Memory B cell (primary cell): ENCODE results near the gene KIAA0513.

ENCODE experiments used
- ATAC-seq: fragments of 150-1000 bp; cut with Tn5 transposase; 2 replicates; pipeline ENCODE4 v1.10.0; 2021; ENCODE audit warnings: low read depth, mild to moderate bottlenecking, moderate library complexity
- DNase-seq, 2 donors: peaks; one replicate each; pipeline ENCODE4 v3.0.0; 2022; ENCODE audit warnings: low spot score in 2 of 2
- H3K27ac Mint-ChIP-seq: one replicate; pipeline ENCODE4 v1.8.0; 2022; ENCODE audit warnings: mild to moderate bottlenecking, moderate library complexity, mixed read lengths
- H3K27me3 Mint-ChIP-seq: one replicate; pipeline ENCODE4 v1.8.0; 2022; ENCODE audit warnings: mixed read lengths
- H3K36me3 Mint-ChIP-seq: one replicate; pipeline ENCODE4 v1.8.0; 2022; ENCODE audit warnings: mild to moderate bottlenecking, mixed read lengths
- H3K4me1 Mint-ChIP-seq: one replicate; pipeline ENCODE4 v1.8.0; 2022; ENCODE audit warnings: mixed read lengths
- H3K4me3 Mint-ChIP-seq: one replicate; pipeline ENCODE4 v1.8.0; 2022; ENCODE audit warnings: mild to moderate bottlenecking, moderate library complexity, mixed read lengths
- H3K9me3 Mint-ChIP-seq: one replicate; pipeline ENCODE4 v1.8.0; 2022; ENCODE audit warnings: mixed read lengths

KIAA0513 gene

DNA sequence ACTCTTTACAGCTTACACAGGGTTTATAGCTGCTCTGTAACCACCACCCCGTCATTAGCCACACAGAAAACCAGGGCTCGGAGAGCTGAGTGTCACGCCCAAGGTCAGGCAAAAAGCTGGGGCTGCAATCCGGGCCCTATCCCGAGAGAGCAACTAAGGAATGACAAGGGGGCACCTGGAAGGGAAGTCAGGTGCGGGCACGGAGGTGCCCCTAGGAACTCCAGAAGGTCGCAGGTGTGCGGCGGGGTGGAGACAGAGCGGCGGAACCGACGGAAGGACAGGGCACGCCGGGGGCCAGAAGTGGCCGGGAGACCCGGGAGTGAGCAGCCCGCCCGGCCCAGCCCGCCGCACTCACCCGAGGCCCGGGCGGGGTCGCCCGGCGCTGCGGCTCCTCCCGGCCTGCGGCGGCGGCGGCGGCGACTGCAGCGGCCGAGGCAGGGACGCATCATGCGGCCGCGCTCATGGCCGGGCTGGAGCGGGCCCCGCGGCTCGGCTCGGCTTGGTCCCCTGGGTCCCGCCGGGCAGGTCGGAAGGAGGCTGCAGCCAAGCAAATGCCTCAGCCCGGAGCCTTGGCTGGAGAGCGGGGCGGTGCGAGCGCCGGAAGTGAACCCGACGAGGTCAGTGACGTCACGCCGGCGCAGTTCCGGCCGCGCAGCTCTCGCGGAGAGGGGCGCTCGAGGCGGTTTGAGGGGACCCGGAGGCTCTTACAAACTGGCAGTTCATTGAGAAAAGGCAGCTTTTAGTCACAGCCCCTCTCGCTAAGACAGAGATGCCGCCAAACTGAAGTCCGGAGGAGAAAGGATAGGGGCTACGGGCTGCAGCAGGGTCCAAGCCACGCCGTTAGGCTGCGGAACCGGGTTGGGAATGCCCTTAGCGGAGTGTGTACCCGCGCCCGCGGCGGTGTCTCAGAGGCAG is 16.4 kb upstream of the KIAA0513 start, which contains the start of gene ZDHHC7:
Gene ZDHHC7, minus strand, starts transcription at position 605 of the 915 bp plus-strand sequence. CDS start 20,917 bp downstream, outside the sequence.
- peak within 1 kb of the TSS; percentile 100 for H3K4me3 Mint-ChIP-seq
- H3K4me1 Mint-ChIP-seq: peaks cover 30% of the 10 kb centered on the region
- peaks cover 9% of the 10 kb centered on the region for H3K27me3 Mint-ChIP-seq
- ATAC-seq (peak; percentile 95), DNase-seq (peak; percentile 84 to 88)
- no peaks in the 10 kb centered on the region for H3K9me3 Mint-ChIP-seq
- peaks cover 5% of the 10 kb centered on the region for H3K36me3 Mint-ChIP-seq
- peak within 1 kb of the TSS; percentile 99 for H3K27ac Mint-ChIP-seq

DNA sequence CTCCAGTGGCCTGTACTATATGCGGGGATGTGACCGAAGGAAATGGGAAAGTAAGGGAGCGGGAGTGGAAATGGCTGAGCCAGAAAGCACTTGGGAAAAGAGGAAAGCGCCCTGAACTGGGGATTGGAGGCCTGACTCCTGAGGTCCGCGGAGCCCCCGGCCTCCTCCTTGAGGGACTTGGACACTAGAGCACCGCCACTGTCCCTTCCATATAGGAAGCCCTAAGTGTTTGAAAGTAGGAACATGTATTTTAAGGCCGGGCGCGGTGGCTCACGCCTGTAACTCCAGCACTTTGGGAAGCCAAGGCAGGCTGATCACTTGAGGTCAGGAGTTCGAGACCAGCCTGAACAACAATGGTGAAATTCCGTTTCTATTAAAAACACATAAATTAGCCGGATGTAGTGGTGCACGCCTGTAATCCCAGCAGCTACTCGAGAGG is 15.7 kb upstream of the KIAA0513 start:
- ATAC-seq (no peak), DNase-seq (no peak)
- peaks cover 9% of the 10 kb centered on the region for H3K27me3 Mint-ChIP-seq
- peaks cover 2% of the 10 kb centered on the region for H3K36me3 Mint-ChIP-seq
- peaks cover 27% of the 10 kb centered on the region for H3K4me1 Mint-ChIP-seq
- H3K27ac Mint-ChIP-seq: peak overlapping the region; percentile 99
- peak overlapping the region; percentile 99 for H3K4me3 Mint-ChIP-seq
- no peaks in the 10 kb centered on the region for H3K9me3 Mint-ChIP-seq

GRCh38 chr16:85014311-85014710 is 13.3 kb upstream of the KIAA0513 start:
- Mint-ChIP-seq H3K4me1 (peaks cover 16% of the 10 kb centered on the region), H3K9me3 (no peaks in the 10 kb centered on the region), H3K4me3 (no peak overlapping the region), H3K36me3 (no peaks in the 10 kb centered on the region), H3K27me3 (peaks cover 15% of the 10 kb centered on the region), H3K27ac (no peak overlapping the region)
- DNase-seq (no peak), ATAC-seq (no peak)

- H3K4me1 Mint-ChIP-seq: peaks cover 11% of the 10 kb centered on the region
- ATAC-seq (no peak), DNase-seq (no peak)
- H3K4me3 Mint-ChIP-seq: no peak overlapping the region
- H3K27ac Mint-ChIP-seq: no peak overlapping the region
- no peaks in the 10 kb centered on the region for H3K9me3 Mint-ChIP-seq
- H3K27me3 Mint-ChIP-seq: peaks cover 15% of the 10 kb centered on the region
- H3K36me3 Mint-ChIP-seq: no peaks in the 10 kb centered on the region
Observed at GRCh38 chr16:85015481-85016187, 12.0 kb upstream of the KIAA0513 start.

GRCh38 chr16:85017151-85017550 is 10.4 kb upstream of the KIAA0513 start:
- Mint-ChIP-seq H3K27ac (no peak overlapping the region), H3K9me3 (peaks cover 2% of the 10 kb centered on the region), H3K4me1 (peaks cover 3% of the 10 kb centered on the region), H3K36me3 (no peaks in the 10 kb centered on the region), H3K27me3 (peaks cover 15% of the 10 kb centered on the region), H3K4me3 (no peak overlapping the region)
- ATAC-seq (no peak), DNase-seq (no peak)

DNA sequence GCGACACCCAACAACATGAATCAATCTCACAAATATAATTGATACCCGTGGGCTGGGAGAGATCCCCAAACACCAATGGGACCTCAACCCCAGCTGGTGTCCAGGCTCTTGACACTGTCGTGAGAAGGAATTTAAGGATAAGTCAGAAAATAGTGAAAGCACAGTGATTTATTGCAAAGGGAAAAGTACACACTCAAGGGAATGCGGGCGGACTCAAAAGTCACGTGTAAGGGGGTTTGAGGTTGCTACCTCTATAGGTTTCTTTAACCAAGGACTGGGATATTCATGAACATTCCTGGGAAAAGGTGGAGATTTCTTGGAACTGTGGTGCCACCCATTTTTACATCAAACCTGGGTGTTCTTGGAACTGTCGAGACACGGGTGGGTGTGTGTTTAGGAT is 10.0 kb upstream of the KIAA0513 start:
- peaks cover 3% of the 10 kb centered on the region for H3K4me1 Mint-ChIP-seq
- H3K27ac Mint-ChIP-seq: peak overlapping the region; percentile 58
- peaks cover 15% of the 10 kb centered on the region for H3K27me3 Mint-ChIP-seq
- ATAC-seq (no peak), DNase-seq (no peak)
- no peaks in the 10 kb centered on the region for H3K36me3 Mint-ChIP-seq
- no peak overlapping the region for H3K4me3 Mint-ChIP-seq
- peaks cover 2% of the 10 kb centered on the region for H3K9me3 Mint-ChIP-seq

- no peaks in the 10 kb centered on the region for H3K36me3 Mint-ChIP-seq
- peaks cover 15% of the 10 kb centered on the region for H3K27me3 Mint-ChIP-seq
- peaks cover 2% of the 10 kb centered on the region for H3K9me3 Mint-ChIP-seq
- H3K4me1 Mint-ChIP-seq: peaks cover 3% of the 10 kb centered on the region
- H3K27ac Mint-ChIP-seq: no peak overlapping the region
- DNase-seq (no peak), ATAC-seq (no peak)
- no peak overlapping the region for H3K4me3 Mint-ChIP-seq
Observed at GRCh38 chr16:85018529-85019236, 8.9 kb upstream of the KIAA0513 start.

GRCh38 chr16:85019659-85020245 is 7.8 kb upstream of the KIAA0513 start:
- no peaks in the 10 kb centered on the region for H3K36me3 Mint-ChIP-seq
- ATAC-seq (no peak), DNase-seq (no peak)
- peaks cover 3% of the 10 kb centered on the region for H3K4me1 Mint-ChIP-seq
- H3K27me3 Mint-ChIP-seq: peaks cover 10% of the 10 kb centered on the region
- no peak overlapping the region for H3K27ac Mint-ChIP-seq
- no peak overlapping the region for H3K4me3 Mint-ChIP-seq
- peaks cover 2% of the 10 kb centered on the region for H3K9me3 Mint-ChIP-seq

DNA sequence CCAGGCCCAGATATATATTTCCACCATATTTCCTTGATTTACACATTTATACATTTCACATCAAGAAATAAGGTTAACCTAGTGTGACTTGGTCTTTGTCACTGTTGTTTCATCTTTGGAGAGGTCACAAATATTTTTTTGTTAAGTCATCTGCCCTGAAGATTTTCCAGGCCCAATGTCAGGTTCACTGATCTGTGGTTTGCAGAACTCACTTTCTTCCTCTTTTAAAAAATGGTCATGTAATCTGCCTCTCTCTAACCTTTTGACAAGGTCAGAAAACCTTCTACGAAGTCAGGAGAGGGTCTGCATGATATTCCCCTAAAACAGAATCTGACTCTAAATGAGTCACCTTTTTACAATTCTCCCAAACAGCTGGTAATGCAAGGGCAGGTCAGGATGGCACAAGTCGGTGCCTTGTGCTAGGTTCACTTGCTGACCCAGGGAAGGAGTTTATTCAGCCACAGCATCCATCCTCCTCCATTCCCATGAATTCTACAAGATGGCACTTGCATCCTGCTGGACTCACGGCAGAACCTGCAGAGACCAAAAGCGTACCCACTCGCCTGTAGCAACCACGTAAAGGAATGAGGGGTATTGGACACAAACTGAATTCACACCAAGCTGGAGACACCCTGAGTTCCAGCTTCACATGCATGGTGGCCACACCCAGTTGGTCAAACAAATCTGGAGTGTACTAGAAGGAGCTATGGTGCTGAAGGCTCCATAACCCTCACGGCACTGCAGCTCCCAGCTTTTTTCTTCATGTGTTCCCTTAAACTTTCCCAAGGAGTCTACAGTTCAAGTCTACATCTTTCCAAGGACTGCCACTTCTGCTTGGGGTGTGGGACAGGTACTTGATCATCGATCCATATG is 1.6 kb upstream of the KIAA0513 start:
- DNase-seq (no peak), ATAC-seq (no peak)
- H3K27me3 Mint-ChIP-seq: no peaks in the 10 kb centered on the region
- no peak overlapping the region for H3K4me3 Mint-ChIP-seq
- H3K4me1 Mint-ChIP-seq: peaks cover 32% of the 10 kb centered on the region
- H3K9me3 Mint-ChIP-seq: peaks cover 2% of the 10 kb centered on the region
- no peaks in the 10 kb centered on the region for H3K36me3 Mint-ChIP-seq
- H3K27ac Mint-ChIP-seq: peak overlapping the region; percentile 14

- H3K4me1 Mint-ChIP-seq: peaks cover 29% of the 10 kb centered on the region
- H3K27ac Mint-ChIP-seq: no peak overlapping the region
- no peaks in the 10 kb centered on the region for H3K9me3 Mint-ChIP-seq
- H3K36me3 Mint-ChIP-seq: no peaks in the 10 kb centered on the region
- H3K4me3 Mint-ChIP-seq: peak overlapping the region; percentile 60
- no peak for ATAC-seq
- no peak for DNase-seq
- no peaks in the 10 kb centered on the region for H3K27me3 Mint-ChIP-seq
Observed at GRCh38 chr16:85026703-85027102, 892 bp upstream of the KIAA0513 start.

- peak overlapping the region; percentile 91 for H3K27ac Mint-ChIP-seq
- peaks cover 29% of the 10 kb centered on the region for H3K4me1 Mint-ChIP-seq
- no peaks in the 10 kb centered on the region for H3K9me3 Mint-ChIP-seq
- H3K27me3 Mint-ChIP-seq: no peaks in the 10 kb centered on the region
- peak overlapping the region; percentile 95 for H3K4me3 Mint-ChIP-seq
- ATAC-seq: peak; percentile 23
- H3K36me3 Mint-ChIP-seq: peaks cover 2% of the 10 kb centered on the region
- DNase-seq: no peak
Observed at GRCh38 chr16:85027958-85028684, 526 bp downstream of the KIAA0513 start.

DNA sequence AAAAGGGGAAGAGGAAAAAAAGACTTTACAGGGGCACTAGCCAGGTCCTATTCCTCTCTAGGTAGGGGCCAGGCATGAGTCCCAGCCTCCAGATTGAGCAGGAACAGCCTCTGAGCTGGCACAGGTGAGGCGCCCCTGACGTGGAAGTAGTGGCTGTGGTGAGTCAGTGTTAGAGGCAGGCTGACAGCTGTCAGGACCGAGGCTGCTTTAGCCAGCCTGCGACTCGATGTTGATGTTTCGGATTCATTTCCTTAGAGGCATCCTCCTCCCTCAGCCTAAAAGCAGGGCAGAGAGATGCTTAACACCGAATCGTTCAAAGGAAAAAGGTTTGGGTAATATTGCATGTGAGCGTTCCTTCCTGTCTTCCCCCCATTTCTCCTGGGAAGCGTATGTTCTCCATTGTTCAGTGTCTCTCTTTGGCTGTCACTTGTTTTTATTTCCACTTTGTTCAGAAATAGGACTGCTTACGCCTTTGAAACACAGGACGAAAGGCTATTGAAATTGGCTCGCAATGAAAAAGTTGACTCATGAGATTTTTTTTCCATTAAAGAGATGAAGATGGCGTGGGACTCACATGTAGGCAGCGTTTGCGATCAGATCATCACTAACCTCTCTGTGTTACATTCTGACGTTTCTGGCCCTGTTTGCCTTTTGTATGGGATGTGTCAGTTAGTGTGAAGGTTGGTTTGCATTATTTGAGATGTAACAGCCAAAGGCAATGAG is 1.3 kb downstream of the KIAA0513 start:
- Mint-ChIP-seq H3K27ac (peak overlapping the region; percentile 91), H3K27me3 (peaks cover 1% of the 10 kb centered on the region), H3K4me1 (peaks cover 29% of the 10 kb centered on the region), H3K36me3 (peaks cover 2% of the 10 kb centered on the region), H3K4me3 (peak overlapping the region; percentile 95), H3K9me3 (no peaks in the 10 kb centered on the region)
- ATAC-seq (peak; percentile 48), DNase-seq (peak; percentile 22 to 37)
